IMR-90 (cell line): ENCODE results near the gene OR2A12. TPM values are rescaled to one million over a fixed set of nuclear protein-coding genes. Genes with fewer than 3 reads are reported as not detected.

ENCODE experiments used
- ATAC-seq: fragments of 200-7000 bp; cut with Tn5 transposase; 2 replicates; pipeline ENCODE4 v1.9.1; 2020; ENCODE audit warnings: low read depth, mild to moderate bottlenecking, moderate library complexity
- Bru-seq: library from RNA; stranded (reverse); fragments of 400-500 nt; gene quantifications from one replicate; lab custom pipeline; 2021; lab: Mats Ljungman, UMichigan
- BruChase-seq, 2 experiments: library from RNA; stranded (reverse); fragments of 400-500 nt; gene quantifications; one replicate each; lab custom pipeline; 2021; lab: Mats Ljungman, UMichigan
- BruUV-seq: library from RNA; stranded (reverse); fragments of 400-500 nt; replicated peaks from 2 replicates; lab custom pipeline; 2021; lab: Mats Ljungman, UMichigan
- CTCF ChIA-PET: fragments of 300-600 bp; formaldehyde crosslinking; extraction: SDS; loops from one replicate; lab custom pipeline; 2021; ENCODE audit warnings: antibody characterized with exemption; lab: Yijun Ruan, JAX
- POLR2A ChIA-PET: fragments of 300-600 bp; sonication (Branson Sonifier 250); formaldehyde crosslinking; loops from one replicate; lab custom pipeline; 2022; ENCODE audit warnings: antibody characterized with exemption; ENCODE audit not compliant: unreplicated experiment; lab: Charles Lee
- DNase-seq: peaks from one replicate; pipeline ENCODE4 v3.0.0; 2013
- H2AFZ ChIP-seq: replicated peaks from 2 replicates; pipeline ENCODE3; 2013; ENCODE audit warnings: low read length, mild to moderate bottlenecking; ENCODE audit not compliant: poor library complexity
- H2AK5ac ChIP-seq: 2 replicates; pipeline ENCODE4 v1.6.1; 2013; ENCODE audit warnings: low read depth, low read length, inconsistent platforms
- H2AK9ac ChIP-seq: replicated peaks from 2 replicates; pipeline ENCODE3; 2013; ENCODE audit warnings: mild to moderate bottlenecking, low read depth, low read length, moderate library complexity; ENCODE audit not compliant: poor library complexity
- H2BK120ac ChIP-seq: 2 replicates; pipeline ENCODE4 v1.6.1; 2013; ENCODE audit warnings: low read depth, low read length, inconsistent platforms
- H2BK15ac ChIP-seq: 3 replicates; pipeline ENCODE4 v1.6.1; 2013; ENCODE audit warnings: low read depth, low read length, inconsistent platforms
- H2BK20ac ChIP-seq: 2 replicates; pipeline ENCODE4 v1.6.1; 2013; ENCODE audit warnings: low read depth, mild to moderate bottlenecking, inconsistent platforms, low read length, moderate library complexity
- H2BK5ac ChIP-seq: 2 replicates; pipeline ENCODE4 v1.6.1; 2013; ENCODE audit warnings: mild to moderate bottlenecking, low read depth, low read length, inconsistent platforms; ENCODE audit not compliant: poor library complexity, severe bottlenecking
- H3K14ac ChIP-seq: replicated peaks from 2 replicates; pipeline ENCODE4 v1.6.1; 2013; ENCODE audit warnings: low read depth, low read length, inconsistent platforms
- H3K18ac ChIP-seq: 2 replicates; pipeline ENCODE4 v1.6.1; 2013; ENCODE audit warnings: low read depth, low read length, control low read depth
- H3K23ac ChIP-seq: 2 replicates; pipeline ENCODE4 v1.6.1; 2013; ENCODE audit warnings: low read depth, low read length, inconsistent platforms
- H3K27ac ChIP-seq: 2 replicates; pipeline ENCODE4 v1.5.1; 2013; ENCODE audit warnings: mild to moderate bottlenecking, control low read depth, low read length; ENCODE audit not compliant: insufficient read depth
- H3K27me3 ChIP-seq: 2 replicates; pipeline ENCODE4 v1.6.1; 2013; ENCODE audit warnings: low read length; ENCODE audit not compliant: control insufficient read depth, insufficient read depth
- H3K36me3 ChIP-seq: 2 replicates; pipeline ENCODE4 v1.6.1; 2013; ENCODE audit warnings: low read length, mixed read lengths; ENCODE audit not compliant: control insufficient read depth, insufficient read depth
- H3K4ac ChIP-seq: 2 replicates; pipeline ENCODE4 v1.6.1; 2013; ENCODE audit warnings: low read depth, low read length, inconsistent platforms
- H3K4me1 ChIP-seq: 2 replicates; pipeline ENCODE4 v1.6.1; 2013; ENCODE audit warnings: low read length, mixed read lengths; ENCODE audit not compliant: control insufficient read depth, insufficient read depth
- H3K4me2 ChIP-seq: 2 replicates; pipeline ENCODE4 v1.6.1; 2013; ENCODE audit warnings: low read depth, mild to moderate bottlenecking, control low read depth, low read length, moderate library complexity
- H3K4me3 ChIP-seq: 2 replicates; pipeline ENCODE4 v1.5.1; 2013; ENCODE audit warnings: low read depth, mild to moderate bottlenecking, control low read depth, low read length, moderate library complexity; ENCODE audit not compliant: insufficient read depth
- H3K56ac ChIP-seq: 2 replicates; pipeline ENCODE4 v1.6.1; 2013; ENCODE audit warnings: low read length, inconsistent platforms; ENCODE audit not compliant: insufficient read depth; ENCODE audit errors: extremely low read depth
- H3K79me1 ChIP-seq, 2 experiments: 2 replicates each; pipeline ENCODE4 v1.6.1; 2013; ENCODE audit warnings: low read length in 2 of 2, inconsistent platforms in 1 of 2, low read depth in 1 of 2
- H3K9ac ChIP-seq: 2 replicates; pipeline ENCODE4 v1.6.1; 2013; ENCODE audit warnings: low read depth, low read length, control low read depth
- H3K9me1 ChIP-seq: 2 replicates; pipeline ENCODE4 v1.6.1; 2013; ENCODE audit warnings: low read length, inconsistent platforms; ENCODE audit not compliant: insufficient read depth
- H3K9me3 ChIP-seq: 2 replicates; pipeline ENCODE4 v1.6.1; 2013; ENCODE audit warnings: low read length; ENCODE audit not compliant: control insufficient read depth, insufficient read depth
- H4K20me1 ChIP-seq: 2 replicates; pipeline ENCODE4 v1.6.1; 2013; ENCODE audit warnings: low read length, inconsistent platforms; ENCODE audit not compliant: insufficient read depth
- H4K5ac ChIP-seq: 2 replicates; pipeline ENCODE4 v1.6.1; 2013; ENCODE audit warnings: mild to moderate bottlenecking, low read depth, low read length, control low read depth
- H4K8ac ChIP-seq, 2 experiments: 2 replicates each; pipeline ENCODE4 v1.6.1; 2013; ENCODE audit warnings: low read depth in 2 of 2, low read length in 2 of 2, control low read depth in 1 of 2, inconsistent platforms in 1 of 2
- H4K91ac ChIP-seq: 2 replicates; pipeline ENCODE4 v1.6.1; 2013; ENCODE audit warnings: low read depth, low read length, inconsistent platforms; ENCODE audit not compliant: insufficient read depth
- CEBPB ChIP-seq: IDR thresholded peaks from 2 replicates; pipeline ENCODE4 v1.6.1; 2012; ENCODE audit warnings: low read depth, low read length, improper control_type of control experiment
- CHD1 ChIP-seq: IDR thresholded peaks from 2 replicates; pipeline ENCODE4 v1.6.1; 2012; ENCODE audit warnings: low read depth, low read length, improper control_type of control experiment
- MAFK ChIP-seq: IDR thresholded peaks from 2 replicates; pipeline ENCODE4 v1.6.1; 2012; ENCODE audit warnings: low read depth, low read length, improper control_type of control experiment
- MAZ ChIP-seq: IDR thresholded peaks from 2 replicates; pipeline ENCODE4 v1.6.1; 2012; ENCODE audit warnings: low read depth, mild to moderate bottlenecking, low read length, improper control_type of control experiment, moderate library complexity, borderline replicate concordance
- MXI1 ChIP-seq: IDR thresholded peaks from 2 replicates; pipeline ENCODE4 v1.6.1; 2012; ENCODE audit warnings: low read depth, mild to moderate bottlenecking, low read length, moderate library complexity, borderline replicate concordance
- RCOR1 ChIP-seq: IDR thresholded peaks from 2 replicates; pipeline ENCODE4 v1.6.1; 2012; ENCODE audit warnings: mild to moderate bottlenecking, low read length, improper control_type of control experiment; ENCODE audit not compliant: insufficient replicate concordance
- RFX5 ChIP-seq: IDR thresholded peaks from 2 replicates; pipeline ENCODE4 v1.8.0; 2012; ENCODE audit warnings: low read depth, mild to moderate bottlenecking, low read length, moderate library complexity
- whole genome bisulfite sequencing, 2 experiments: methylation state at CpG; one replicate each; pipeline versions ENCODE4 v1.1.5 to v1.1.7; 2013; ENCODE audit warnings: missing lambda C conversion rate in 2 of 2; ENCODE audit not compliant: insufficient read length in 1 of 2; ENCODE audit errors: extremely low coverage in 2 of 2; 5-methylcytosine and 5-hydroxymethylcytosine counted together
- dilution Hi-C: fragments of 300-500 bp; cut with HindIII; formaldehyde crosslinking; loops from one replicate; pipeline ENCODE4 v1.14.3; 2018; ENCODE audit warnings: low sequenced_read_pairs; ENCODE audit not compliant: unreplicated experiment
- in situ Hi-C: fragments of 300-500 bp; cut with MboI; formaldehyde crosslinking; loops from 3 replicates; pipeline ENCODE4 v1.14.3; 2019; ENCODE audit warnings: low sequenced_read_pairs, inconsistent platforms, mixed read lengths
- intact Hi-C: fragments of 100-400 bp; cut with micrococcal nuclease; formaldehyde crosslinking; loops from 2 replicates; pipeline ENCODE4 v1.10.0; 2022
- long read RNA-seq: library from polyadenylated mRNA; unstranded; transcript quantifications from one replicate; pipeline ENCODE4 v2.0.0, GENCODE V29; 2021; ENCODE audit not compliant: unreplicated experiment
- polyA plus RNA-seq, 3 experiments: library from polyadenylated mRNA; depleted of rRNA; stranded (reverse); fragments of >200 nt; gene quantifications; 2 replicates each; pipeline ENCODE4 v1.2.3, GENCODE V29; 2012; ENCODE audit warnings: low replicate concordance in 1 of 3
- total RNA-seq: library from RNA; depleted of rRNA; stranded (reverse); fragments of >200 nt; gene quantifications from 2 replicates; pipeline ENCODE4 v1.2.3, GENCODE V29; 2012; rRNA removed

The OR2A12 gene, protein sequence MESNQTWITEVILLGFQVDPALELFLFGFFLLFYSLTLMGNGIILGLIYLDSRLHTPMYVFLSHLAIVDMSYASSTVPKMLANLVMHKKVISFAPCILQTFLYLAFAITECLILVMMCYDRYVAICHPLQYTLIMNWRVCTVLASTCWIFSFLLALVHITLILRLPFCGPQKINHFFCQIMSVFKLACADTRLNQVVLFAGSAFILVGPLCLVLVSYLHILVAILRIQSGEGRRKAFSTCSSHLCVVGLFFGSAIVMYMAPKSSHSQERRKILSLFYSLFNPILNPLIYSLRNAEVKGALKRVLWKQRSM
- total RNA-seq (not detected in 2 replicates), polyA plus RNA-seq (2012; rRNA removed) (not detected in 2 replicates), Bru-seq, nascent RNA (not detected), BruChase-seq, experiment 1, labeled RNA remaining after a 6-hour chase (not detected), BruChase-seq, experiment 2, labeled RNA remaining after a 2-hour chase (not detected)
- not detected in 2 replicates for polyA plus RNA-seq (2012; cell fraction: cytosol; rRNA removed)
- polyA plus RNA-seq (2012; cell fraction: nucleus; rRNA removed; ENCODE audit: low replicate concordance), result not detected in 2 replicates
- long read RNA-seq, result 0 reads

- ChIA-PET CTCF (no interaction called here), POLR2A (no interaction called here)
- BruUV-seq, result no TSS peak
- intact Hi-C loops (no loop called here), dilution Hi-C loops (no loop called here), in situ Hi-C loops (no loop called here)
- Histone ChIP-seq H2BK5ac (no peak within 1 kb of the TSS), H4K20me1 (no peaks in the 10 kb centered on the region), H4K5ac (no peak within 1 kb of the TSS), H2BK20ac (no peak within 1 kb of the TSS), H3K4me3 (no peak within 1 kb of the TSS), H3K9ac (no peak within 1 kb of the TSS), H3K4ac (no peak within 1 kb of the TSS), H3K9me1 (no peaks in the 10 kb centered on the region), H3K14ac (no peak within 1 kb of the TSS), H3K27ac (no peak within 1 kb of the TSS), H2AK9ac (no peak within 1 kb of the TSS), H3K23ac (no peak within 1 kb of the TSS), H2AK5ac (no peak within 1 kb of the TSS), H3K36me3 (no peaks in the 10 kb centered on the region), H3K27me3 (no peaks in the 10 kb centered on the region), H2AFZ (no peak within 1 kb of the TSS), H3K18ac (no peak within 1 kb of the TSS), H3K4me1 (no peaks in the 10 kb centered on the region), H2BK15ac (no peak within 1 kb of the TSS), H4K91ac (no peak within 1 kb of the TSS), H3K79me1 (no peaks in the 10 kb centered on the region), H3K4me2 (no peak within 1 kb of the TSS), H2BK120ac (no peak within 1 kb of the TSS), H4K8ac (no peak within 1 kb of the TSS), H3K56ac (no peak within 1 kb of the TSS), H3K9me3 (no peaks in the 10 kb centered on the region)
- ATAC-seq (no peak), DNase-seq (no peak)
- WGBS, 2 experiments, result no CpG with 5 or more reads among the region's 2 CpGs
- TF ChIP-seq RCOR1 (no peak), CEBPB (no peak), MAFK (no peak), MXI1 (no peak), CHD1 (no peak), RFX5 (no peak), MAZ (no peak)
Measured at GRCh38 chr7:144085978-144086377, at the start of gene OR2A12. Gene OR2A12 (plus strand): TSS chr7:144086278. CDS start chr7:144095108, 8,830 bp downstream.
